DND-41 (cell line): Measurements from ENCODE around the gene ANKK1.

Experiments used
- EZH2 ChIP-seq: IDR thresholded peaks from 3 replicates; pipeline ENCODE4 v1.6.1; 2012; ENCODE audit warnings: borderline replicate concordance, low read depth, mild to moderate bottlenecking, moderate library complexity, low read length, inconsistent platforms; ENCODE audit not compliant: severe bottlenecking
- TF ChIP-seq, protein P1 (sequence below): IDR thresholded peaks from 2 replicates; pipeline ENCODE4 v1.5.1; 2012; ENCODE audit warnings: borderline replicate concordance, low read length, moderate library complexity, mild to moderate bottlenecking; ENCODE audit not compliant: poor library complexity, severe bottlenecking; ENCODE audit errors: extremely low read depth

DNA sequence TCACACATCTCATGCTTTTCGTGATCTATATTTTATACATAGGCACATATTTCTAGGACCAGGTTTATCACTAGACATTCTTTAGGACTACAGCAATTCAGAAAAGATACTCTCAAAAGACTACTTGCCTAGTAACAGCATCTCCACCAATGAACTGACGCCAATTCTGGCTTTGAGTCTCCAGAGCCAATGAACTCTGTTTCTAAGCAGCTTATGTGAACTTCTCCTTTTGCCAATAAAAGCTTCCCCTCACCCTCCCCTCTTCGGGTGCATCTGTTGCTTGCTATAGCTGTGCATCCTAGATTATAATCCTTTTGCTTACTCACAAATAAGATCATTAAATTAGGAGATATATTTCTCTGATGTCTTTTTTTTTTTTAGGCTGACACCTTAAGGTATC, 11.4 kb upstream of the ANKK1 start:
- TF ChIP-seq, protein P1, sequence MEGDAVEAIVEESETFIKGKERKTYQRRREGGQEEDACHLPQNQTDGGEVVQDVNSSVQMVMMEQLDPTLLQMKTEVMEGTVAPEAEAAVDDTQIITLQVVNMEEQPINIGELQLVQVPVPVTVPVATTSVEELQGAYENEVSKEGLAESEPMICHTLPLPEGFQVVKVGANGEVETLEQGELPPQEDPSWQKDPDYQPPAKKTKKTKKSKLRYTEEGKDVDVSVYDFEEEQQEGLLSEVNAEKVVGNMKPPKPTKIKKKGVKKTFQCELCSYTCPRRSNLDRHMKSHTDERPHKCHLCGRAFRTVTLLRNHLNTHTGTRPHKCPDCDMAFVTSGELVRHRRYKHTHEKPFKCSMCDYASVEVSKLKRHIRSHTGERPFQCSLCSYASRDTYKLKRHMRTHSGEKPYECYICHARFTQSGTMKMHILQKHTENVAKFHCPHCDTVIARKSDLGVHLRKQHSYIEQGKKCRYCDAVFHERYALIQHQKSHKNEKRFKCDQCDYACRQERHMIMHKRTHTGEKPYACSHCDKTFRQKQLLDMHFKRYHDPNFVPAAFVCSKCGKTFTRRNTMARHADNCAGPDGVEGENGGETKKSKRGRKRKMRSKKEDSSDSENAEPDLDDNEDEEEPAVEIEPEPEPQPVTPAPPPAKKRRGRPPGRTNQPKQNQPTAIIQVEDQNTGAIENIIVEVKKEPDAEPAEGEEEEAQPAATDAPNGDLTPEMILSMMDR, result no peak
- no peak for TF ChIP-seq EZH2
